Measurements from ENCODE around the gene GLUD1.
"Not testable (repeated sequence)": the region's sequence is repeated elsewhere in the genome, so short reads cannot be mapped to it uniquely, and the experiment has no call there.

GLUD1 gene

DNA sequence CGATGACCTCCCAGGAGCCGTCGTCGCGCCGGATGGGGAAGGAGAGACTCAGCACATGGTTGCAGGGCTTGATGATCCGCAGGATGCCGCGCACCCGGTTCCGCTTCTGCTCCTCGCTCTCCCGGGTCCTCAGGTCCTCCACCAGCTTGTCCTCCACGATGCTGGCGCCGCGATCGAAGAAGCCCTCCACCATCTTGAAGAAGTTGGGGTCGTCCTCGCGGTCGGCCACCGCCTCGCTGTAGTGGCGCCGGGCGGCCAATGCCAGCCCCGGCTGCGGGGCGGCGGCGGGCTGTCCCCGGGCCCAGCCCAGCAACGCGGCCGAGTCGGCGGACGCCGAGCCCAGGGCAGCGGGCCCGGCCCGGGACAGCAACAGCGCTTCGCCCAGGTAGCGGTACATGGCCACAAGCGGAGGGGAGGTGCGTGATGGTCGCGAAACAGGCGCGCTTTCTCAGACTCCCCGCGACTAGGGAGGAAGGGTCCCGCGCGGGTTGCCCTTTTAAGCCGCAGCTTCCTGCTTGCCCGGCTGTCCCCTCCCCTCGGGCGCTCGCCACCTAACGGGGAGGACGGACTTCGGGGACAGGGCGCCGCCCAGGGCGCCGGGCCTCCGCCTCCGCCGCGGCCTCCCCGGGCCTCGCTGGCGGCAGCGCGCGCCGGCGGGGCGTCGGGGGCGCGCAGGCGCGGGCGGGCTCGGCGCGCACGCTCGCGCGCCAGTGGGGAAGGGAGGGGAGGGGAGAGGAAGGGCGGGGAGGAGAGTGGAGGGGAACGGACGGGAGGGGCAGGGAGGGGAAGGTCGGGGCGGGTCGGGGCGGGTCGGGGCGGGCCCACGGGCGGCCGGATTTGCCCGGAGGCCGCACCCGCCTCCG lies at the start of gene GLUD1, which contains the start of gene SHLD2 (continued):
- TF ChIP-seq, protein P1, sequence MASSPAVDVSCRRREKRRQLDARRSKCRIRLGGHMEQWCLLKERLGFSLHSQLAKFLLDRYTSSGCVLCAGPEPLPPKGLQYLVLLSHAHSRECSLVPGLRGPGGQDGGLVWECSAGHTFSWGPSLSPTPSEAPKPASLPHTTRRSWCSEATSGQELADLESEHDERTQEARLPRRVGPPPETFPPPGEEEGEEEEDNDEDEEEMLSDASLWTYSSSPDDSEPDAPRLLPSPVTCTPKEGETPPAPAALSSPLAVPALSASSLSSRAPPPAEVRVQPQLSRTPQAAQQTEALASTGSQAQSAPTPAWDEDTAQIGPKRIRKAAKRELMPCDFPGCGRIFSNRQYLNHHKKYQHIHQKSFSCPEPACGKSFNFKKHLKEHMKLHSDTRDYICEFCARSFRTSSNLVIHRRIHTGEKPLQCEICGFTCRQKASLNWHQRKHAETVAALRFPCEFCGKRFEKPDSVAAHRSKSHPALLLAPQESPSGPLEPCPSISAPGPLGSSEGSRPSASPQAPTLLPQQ (tag by site-specific recombination; IDR thresholded peaks at IDR 0.05): peak; percentile 99
- TF ChIP-seq ZXDB (tag by site-specific recombination; IDR thresholded peaks at IDR 0.05): peak; percentile 43; the same call in 1 of the 2 replicates
- TF ChIP-seq, protein P2, sequence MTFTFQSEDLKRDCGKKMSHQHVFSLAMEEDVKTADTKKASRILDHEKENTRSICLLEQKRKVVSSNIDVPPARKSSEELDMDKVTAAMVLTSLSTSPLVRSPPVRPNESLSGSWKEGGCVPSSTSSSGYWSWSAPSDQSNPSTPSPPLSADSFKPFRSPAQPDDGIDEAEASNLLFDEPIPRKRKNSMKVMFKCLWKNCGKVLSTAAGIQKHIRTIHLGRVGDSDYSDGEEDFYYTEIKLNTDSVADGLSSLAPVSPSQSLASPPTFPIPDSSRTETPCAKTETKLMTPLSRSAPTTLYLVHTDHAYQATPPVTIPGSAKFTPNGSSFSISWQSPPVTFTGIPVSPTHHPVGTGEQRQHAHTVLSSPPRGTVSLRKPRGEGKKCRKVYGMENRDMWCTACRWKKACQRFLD (tag by site-specific recombination; IDR thresholded peaks at IDR 0.05): no peak
- TF ChIP-seq ZBTB8A (tag by site-specific recombination; IDR thresholded peaks at IDR 0.05): peak; percentile 78
- TF ChIP-seq ZNF354C (tag by site-specific recombination; IDR thresholded peaks at IDR 0.05; ENCODE audit: borderline replicate concordance, low read depth): no peak

DNA sequence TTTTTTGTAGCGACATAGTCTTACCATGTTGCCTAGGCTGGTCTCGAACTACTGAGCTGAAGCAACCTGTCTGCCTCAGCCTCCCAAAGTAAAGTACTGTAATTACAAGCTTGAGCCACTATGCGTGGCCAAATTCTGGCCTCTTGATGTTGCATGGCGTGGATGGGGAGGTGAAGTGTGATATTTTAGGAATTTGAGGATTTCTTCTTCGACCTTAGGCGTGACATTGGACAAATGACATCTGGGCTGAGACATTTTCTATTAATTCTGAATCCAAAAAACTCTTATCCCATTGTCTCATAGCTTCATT lies 48.4 kb upstream of the GLUD1 start:
- POLR2A ChIA-PET; CTCF ChIA-PET; H3K9me3 ChIP-seq (ENCODE audit: control insufficient read depth, insufficient read depth, low read depth, low read length); H3K4me3 ChIP-seq (ENCODE audit: low read depth, low read length); H3K27ac ChIP-seq (ENCODE audit: extremely low read depth, low read depth, low read length); H3K4me1 ChIP-seq (ENCODE audit: control insufficient read depth, insufficient read depth, low read length); H3K36me3 ChIP-seq (ENCODE audit: control insufficient read depth in 2 of 2, insufficient read depth in 1 of 2, low read length in 2 of 2): not testable (repeated sequence)

DNA sequence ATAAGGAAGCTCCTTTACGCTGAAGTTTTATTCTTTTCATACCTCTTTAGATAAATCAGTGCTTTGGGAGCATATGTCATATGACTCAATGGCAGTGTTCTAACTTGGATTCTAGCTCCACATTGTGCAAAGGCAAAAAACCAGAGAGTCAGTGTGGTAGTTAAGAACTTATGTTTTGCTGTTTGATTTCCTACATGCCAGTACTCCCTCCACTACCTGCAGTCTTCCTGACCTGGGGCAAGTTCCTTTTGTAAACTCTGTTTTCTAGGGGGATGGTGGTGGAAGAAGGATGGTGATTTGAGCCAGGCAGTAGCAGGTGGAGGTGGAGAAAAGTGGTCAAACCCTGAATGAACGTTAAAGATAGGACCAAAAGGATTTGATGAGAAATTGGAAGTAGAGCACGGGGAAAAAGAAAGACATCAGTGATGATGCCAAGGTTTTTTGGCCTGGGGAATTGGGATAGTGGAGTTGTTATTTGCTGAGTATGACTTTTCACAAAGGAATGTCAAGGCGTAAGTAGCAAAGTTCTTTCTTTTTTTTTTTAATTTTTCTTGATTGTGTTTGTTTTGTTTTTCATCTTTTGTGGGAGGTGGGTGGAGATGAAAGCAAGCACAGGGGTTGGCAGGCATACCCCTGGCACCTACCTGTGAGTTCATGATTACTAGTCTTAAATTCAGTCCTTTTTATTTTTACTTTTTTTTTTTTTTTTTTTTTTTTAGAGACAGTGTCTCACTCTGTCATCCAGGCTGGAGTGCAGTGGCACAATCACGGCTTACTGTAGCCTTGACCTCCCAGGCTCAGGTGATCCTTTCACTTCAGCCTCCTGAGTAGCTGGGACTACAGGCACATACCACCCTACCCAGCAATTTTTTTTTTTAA lies 47.8 kb upstream of the GLUD1 start:
- H3K36me3 ChIP-seq (ENCODE audit: control insufficient read depth in 2 of 2, insufficient read depth in 1 of 2, low read length in 2 of 2); CTCF ChIA-PET; POLR2A ChIA-PET; H3K9me3 ChIP-seq (ENCODE audit: control insufficient read depth, insufficient read depth, low read depth, low read length); H3K27ac ChIP-seq (ENCODE audit: extremely low read depth, low read depth, low read length); H3K4me1 ChIP-seq (ENCODE audit: control insufficient read depth, insufficient read depth, low read length); H3K4me3 ChIP-seq (ENCODE audit: low read depth, low read length): not testable (repeated sequence)

DNA sequence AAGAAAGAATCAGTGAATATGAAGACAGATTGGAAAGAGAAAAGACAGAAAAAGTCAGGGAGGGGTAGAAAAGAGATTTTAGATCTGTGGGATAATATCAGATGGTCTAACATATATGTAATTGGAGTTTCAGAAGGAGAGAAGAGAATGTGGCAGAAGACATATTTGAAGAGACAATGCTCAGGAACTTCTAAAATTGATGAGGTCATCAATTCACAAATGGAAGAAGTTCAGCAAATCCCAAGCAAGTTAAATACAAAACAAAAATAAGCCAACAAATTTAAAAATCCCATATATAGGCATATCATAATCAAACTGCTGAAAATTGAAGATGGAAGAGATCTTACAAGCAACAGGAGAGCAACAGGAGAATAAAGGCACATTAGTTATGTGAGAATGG lies 42.8 kb upstream of the GLUD1 start:
- POLR2A ChIA-PET; H3K4me1 ChIP-seq (ENCODE audit: control insufficient read depth, insufficient read depth, low read length); H3K9me3 ChIP-seq (ENCODE audit: control insufficient read depth, insufficient read depth, low read depth, low read length); H3K27ac ChIP-seq (ENCODE audit: extremely low read depth, low read depth, low read length); H3K36me3 ChIP-seq (ENCODE audit: control insufficient read depth in 2 of 2, insufficient read depth in 1 of 2, low read length in 2 of 2); H3K4me3 ChIP-seq (ENCODE audit: low read depth, low read length); CTCF ChIA-PET: not testable (repeated sequence)
- TF ChIP-seq, protein P3, sequence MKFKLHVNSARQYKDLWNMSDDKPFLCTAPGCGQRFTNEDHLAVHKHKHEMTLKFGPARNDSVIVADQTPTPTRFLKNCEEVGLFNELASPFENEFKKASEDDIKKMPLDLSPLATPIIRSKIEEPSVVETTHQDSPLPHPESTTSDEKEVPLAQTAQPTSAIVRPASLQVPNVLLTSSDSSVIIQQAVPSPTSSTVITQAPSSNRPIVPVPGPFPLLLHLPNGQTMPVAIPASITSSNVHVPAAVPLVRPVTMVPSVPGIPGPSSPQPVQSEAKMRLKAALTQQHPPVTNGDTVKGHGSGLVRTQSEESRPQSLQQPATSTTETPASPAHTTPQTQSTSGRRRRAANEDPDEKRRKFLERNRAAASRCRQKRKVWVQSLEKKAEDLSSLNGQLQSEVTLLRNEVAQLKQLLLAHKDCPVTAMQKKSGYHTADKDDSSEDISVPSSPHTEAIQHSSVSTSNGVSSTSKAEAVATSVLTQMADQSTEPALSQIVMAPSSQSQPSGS (tag by site-specific recombination; IDR thresholded peaks at IDR 0.05; ENCODE audit: low read depth): 0 out of 2 replicates have a peak, but pooled peaks have one; percentile 24

DNA sequence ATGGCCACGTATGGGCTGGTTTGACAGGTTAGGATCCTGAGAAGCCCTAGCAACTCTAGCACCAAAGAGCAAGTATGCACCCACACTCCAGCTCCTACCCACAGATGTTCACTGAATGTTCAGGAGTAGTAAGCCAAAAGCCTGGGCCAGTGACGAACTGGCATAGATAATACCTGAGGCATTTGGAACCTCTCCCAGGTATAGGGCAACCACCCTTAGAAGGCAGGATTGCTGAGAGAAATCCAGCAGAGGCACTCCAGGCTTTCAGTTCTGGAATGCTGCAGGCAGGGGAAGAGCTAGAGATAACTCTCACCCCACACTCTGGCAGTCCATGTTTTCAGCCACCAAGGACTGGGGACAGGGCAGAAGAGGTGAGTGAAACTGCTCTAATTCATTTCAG lies 39.8 kb upstream of the GLUD1 start:
- H3K9me3 ChIP-seq (ENCODE audit: control insufficient read depth, insufficient read depth, low read depth, low read length); H3K27ac ChIP-seq (ENCODE audit: extremely low read depth, low read depth, low read length); POLR2A ChIA-PET; H3K36me3 ChIP-seq (ENCODE audit: control insufficient read depth in 2 of 2, insufficient read depth in 1 of 2, low read length in 2 of 2); CTCF ChIA-PET; H3K4me1 ChIP-seq (ENCODE audit: control insufficient read depth, insufficient read depth, low read length); H3K4me3 ChIP-seq (ENCODE audit: low read depth, low read length): not testable (repeated sequence)

DNA sequence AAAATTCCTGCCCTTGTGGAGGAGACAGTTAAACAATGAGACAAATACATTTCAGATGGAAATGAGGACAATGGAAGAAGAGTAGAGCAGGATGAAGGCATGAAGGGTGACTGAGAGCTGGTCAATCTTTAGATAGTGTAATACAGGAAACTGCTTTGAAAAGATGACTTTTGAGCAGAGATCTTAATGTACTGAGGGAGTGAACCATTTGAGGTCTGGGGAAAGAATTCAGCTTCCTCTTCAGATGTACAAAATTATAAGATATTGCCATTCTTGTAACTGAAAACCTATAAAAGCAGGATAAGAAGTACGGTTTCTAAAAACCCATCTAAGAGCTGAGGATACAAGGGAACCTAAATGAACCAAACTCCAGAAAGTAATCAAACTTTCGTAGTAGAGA lies 39.3 kb upstream of the GLUD1 start:
- H3K4me1 ChIP-seq (ENCODE audit: control insufficient read depth, insufficient read depth, low read length); POLR2A ChIA-PET; H3K9me3 ChIP-seq (ENCODE audit: control insufficient read depth, insufficient read depth, low read depth, low read length); H3K4me3 ChIP-seq (ENCODE audit: low read depth, low read length); H3K36me3 ChIP-seq (ENCODE audit: control insufficient read depth in 2 of 2, insufficient read depth in 1 of 2, low read length in 2 of 2); H3K27ac ChIP-seq (ENCODE audit: extremely low read depth, low read depth, low read length); CTCF ChIA-PET: not testable (repeated sequence)

DNA sequence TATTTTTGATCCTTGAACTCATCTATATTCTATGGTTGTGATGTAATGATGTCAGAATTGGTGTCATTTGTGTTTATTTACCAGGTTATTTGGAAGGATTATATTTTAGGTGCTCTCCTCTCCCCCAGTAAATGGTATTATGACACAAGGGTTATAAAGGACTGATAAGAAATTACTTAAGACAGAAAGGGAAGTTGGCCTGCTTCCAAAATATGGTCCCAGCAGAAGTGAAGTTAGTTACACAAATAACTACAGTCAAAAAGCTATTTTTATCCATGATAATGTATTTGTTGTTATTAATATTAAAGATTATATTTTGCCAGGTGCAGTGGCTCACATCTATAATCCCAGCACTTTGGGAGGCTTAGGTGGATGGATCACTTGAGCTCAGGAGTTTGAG lies 37.5 kb upstream of the GLUD1 start:
- H3K9me3 ChIP-seq (ENCODE audit: control insufficient read depth, insufficient read depth, low read depth, low read length); H3K4me1 ChIP-seq (ENCODE audit: control insufficient read depth, insufficient read depth, low read length); POLR2A ChIA-PET; H3K27ac ChIP-seq (ENCODE audit: extremely low read depth, low read depth, low read length); CTCF ChIA-PET; H3K36me3 ChIP-seq (ENCODE audit: control insufficient read depth in 2 of 2, insufficient read depth in 1 of 2, low read length in 2 of 2); H3K4me3 ChIP-seq (ENCODE audit: low read depth, low read length): not testable (repeated sequence)

DNA sequence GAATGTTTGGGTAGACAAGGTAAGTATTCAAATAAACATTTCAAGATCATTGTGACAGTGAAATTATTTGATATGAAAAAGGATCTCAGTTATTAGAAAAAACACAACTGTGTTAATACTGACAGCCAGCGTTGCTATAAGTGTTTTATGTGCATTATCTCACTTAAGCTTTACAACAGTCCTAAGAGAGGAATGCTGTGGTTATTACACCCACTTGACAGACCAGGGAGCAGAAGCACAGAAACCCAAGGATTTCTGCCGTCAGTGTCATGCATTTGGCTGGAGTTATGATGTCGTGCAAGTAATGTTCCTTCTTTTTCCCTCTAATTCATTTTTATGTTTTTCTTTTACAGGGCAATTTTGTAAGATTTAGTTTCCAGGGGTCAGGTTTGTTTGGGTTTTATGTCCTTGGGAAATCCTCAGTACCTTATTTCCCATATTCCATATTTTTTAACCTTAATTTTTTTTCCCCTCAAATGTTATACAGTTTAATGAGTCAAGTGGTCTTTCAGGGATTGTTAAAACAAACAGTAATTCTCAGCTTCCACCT lies 33.0 kb upstream of the GLUD1 start:
- POLR2A ChIA-PET; H3K4me3 ChIP-seq (ENCODE audit: low read depth, low read length); H3K9me3 ChIP-seq (ENCODE audit: control insufficient read depth, insufficient read depth, low read depth, low read length); H3K27ac ChIP-seq (ENCODE audit: extremely low read depth, low read depth, low read length); CTCF ChIA-PET; H3K36me3 ChIP-seq (ENCODE audit: control insufficient read depth in 2 of 2, insufficient read depth in 1 of 2, low read length in 2 of 2); H3K4me1 ChIP-seq (ENCODE audit: control insufficient read depth, insufficient read depth, low read length): not testable (repeated sequence)
